ENCODE results near the gene NDRG4. TPM values are rescaled to one million over a fixed set of nuclear protein-coding genes. Genes with fewer than 3 reads are reported as not detected.

The NDRG4 gene
- total RNA-seq, 2 donors from 2014 or later: 2.2 to 11.0 TPM

DNA sequence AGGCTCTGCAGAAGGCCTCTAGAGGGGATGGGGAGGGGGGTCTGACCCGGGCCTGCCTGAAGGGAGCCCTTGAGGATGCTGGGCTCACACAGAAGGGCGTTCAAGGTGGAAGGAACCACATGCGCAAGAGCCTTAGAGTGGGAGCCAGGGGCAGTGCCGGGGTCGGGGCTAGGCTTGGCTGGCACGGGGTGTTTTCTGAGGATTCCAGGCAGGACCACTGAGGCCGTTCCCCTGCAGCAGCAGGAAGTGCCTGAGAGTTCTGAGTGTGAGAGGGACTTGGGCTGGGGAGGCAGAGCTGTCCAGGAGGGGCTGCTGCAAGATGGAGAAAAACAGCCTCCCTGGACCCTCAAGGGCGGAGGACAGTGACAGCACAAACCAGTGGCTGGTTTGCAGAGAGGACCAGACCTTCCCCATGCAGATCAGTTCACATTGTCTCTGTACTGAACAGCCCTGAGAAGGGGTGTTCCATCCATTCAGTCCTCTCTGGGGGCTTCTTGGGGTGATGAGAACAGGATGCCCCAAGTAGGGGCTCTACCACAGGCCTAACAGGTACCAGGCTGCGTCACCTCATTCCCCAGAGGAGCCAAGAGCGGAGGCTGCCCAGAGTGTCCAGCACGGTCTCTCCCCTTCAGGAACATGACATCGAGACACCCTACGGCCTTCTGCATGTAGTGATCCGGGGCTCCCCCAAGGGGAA lies 3.4 kb downstream of the NDRG4 start:
- Histone ChIP-seq H3K27me3 (replicated peaks; ENCODE audit: insufficient read depth) (no peaks in the 10 kb centered on the region), H3K9me3 (no peaks in the 10 kb centered on the region), H3K4me1 (ENCODE audit: control insufficient read depth in 1 of 2, low read depth in 2 of 2) (peaks cover 3 to 16% of the 10 kb centered on the region in 2 donors), H3K27ac (no peak overlapping the region), H3K36me3 (no peaks in the 10 kb centered on the region), H3K4me3 (no peak overlapping the region)
- ATAC-seq (ENCODE audit: insufficient number of reproducible peaks, low FRiP score, low read depth): no peak
- no peak for DNase-seq (ENCODE audit: low spot score)
- no peak for TF ChIP-seq CTCF (IDR thresholded peaks at IDR 0.05)

DNA sequence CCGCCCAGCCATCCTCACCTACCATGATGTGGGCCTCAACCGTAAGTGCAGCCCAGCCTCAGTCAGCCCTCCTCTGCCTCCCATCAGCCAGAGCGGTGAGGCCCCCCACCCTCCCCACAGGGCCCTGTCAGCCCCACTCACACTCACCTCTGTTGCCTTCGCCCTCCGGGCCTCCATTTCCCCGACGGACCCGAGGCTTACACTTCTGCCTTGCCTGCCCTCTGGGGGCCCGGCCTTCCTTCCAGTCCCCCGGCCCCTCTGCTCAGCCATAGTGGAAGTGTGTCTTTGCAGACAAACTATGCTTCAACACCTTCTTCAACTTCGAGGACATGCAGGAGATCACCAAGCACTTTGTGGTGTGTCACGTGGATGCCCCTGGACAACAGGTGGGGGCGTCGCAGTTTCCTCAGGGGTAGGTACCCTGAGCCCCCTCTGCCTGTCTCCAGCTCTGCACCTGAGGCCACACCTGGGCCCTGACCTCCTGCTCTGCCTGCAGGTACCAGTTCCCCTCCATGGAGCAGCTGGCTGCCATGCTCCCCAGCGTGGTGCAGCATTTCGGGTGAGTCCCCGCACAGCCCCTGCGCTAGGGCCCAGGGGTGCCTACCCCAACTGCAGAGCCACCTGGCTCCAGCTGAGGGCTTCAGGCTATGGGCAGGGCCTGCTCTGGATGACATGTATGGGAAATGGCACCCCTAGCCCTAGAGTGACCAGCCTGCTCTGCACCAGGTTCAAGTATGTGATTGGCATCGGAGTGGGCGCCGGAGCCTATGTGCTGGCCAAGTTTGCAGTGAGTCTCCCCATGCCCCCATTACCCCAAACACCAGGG lies 4.1 kb downstream of the NDRG4 start:
- Histone ChIP-seq H3K9me3 (no peaks in the 10 kb centered on the region), H3K4me1 (ENCODE audit: control insufficient read depth in 1 of 2, low read depth in 2 of 2) (peaks cover 3 to 16% of the 10 kb centered on the region in 2 donors), H3K27me3 (replicated peaks; ENCODE audit: insufficient read depth) (no peaks in the 10 kb centered on the region), H3K4me3 (no peak overlapping the region), H3K27ac (no peak overlapping the region), H3K36me3 (no peaks in the 10 kb centered on the region)
- DNase-seq (ENCODE audit: low spot score) (no peak), ATAC-seq (ENCODE audit: insufficient number of reproducible peaks, low FRiP score, low read depth) (no peak)
- TF ChIP-seq CTCF (IDR thresholded peaks at IDR 0.05): no peak

DNA sequence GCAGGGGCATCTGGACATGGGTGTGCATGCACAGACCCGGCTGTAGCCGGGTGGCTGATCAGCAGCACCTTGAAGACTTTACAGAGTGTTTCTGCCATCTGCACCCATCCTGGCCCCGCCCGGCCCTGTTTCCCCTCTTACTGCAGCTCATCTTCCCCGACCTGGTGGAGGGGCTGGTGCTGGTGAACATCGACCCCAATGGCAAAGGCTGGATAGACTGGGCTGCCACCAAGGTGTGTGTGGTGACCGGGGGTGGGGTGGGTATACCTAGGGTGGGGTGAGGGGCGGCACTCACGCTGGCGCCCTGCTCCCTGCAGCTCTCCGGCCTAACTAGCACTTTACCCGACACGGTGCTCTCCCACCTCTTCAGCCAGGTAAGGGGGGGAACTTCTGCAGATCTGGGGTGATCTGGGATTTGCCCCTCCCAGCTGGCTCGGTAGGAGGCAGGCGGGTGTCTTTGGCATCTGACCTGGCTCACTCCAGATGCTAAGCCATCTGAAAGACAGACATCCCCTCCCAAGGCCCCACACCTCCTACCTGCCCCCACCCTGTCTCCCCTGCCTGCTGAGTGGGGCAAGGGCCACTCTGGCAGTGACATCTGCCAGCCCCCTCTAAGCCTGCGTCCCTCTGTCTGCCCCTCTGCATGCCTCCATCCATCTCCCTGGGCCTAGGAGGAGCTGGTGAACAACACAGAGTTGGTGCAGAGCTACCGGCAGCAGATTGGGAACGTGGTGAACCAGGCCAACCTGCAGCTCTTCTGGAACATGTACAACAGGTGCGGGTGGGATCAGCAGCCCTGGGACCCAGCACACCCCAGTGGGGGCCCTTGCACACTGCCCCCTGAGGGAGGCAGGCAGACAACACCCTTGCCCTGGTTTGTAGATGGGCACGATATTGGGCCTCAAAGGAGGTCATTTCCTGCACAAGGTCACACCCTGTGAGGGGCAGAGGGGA lies 6.6 kb downstream of the NDRG4 start:
- DNase-seq (ENCODE audit: low spot score) (no peak), ATAC-seq (ENCODE audit: insufficient number of reproducible peaks, low FRiP score, low read depth) (no peak)
- Histone ChIP-seq H3K27me3 (replicated peaks; ENCODE audit: insufficient read depth) (no peaks in the 10 kb centered on the region), H3K4me1 (ENCODE audit: control insufficient read depth in 1 of 2, low read depth in 2 of 2) (peaks cover 0 to 2% of the 10 kb centered on the region in 2 donors), H3K36me3 (no peaks in the 10 kb centered on the region), H3K27ac (no peak overlapping the region), H3K4me3 (no peak overlapping the region), H3K9me3 (no peaks in the 10 kb centered on the region)
- TF ChIP-seq CTCF (IDR thresholded peaks at IDR 0.05): no peak

- Histone ChIP-seq H3K4me1 (ENCODE audit: control insufficient read depth in 1 of 2, low read depth in 2 of 2) (no peaks in the 10 kb centered on the region), H3K27me3 (replicated peaks; ENCODE audit: insufficient read depth) (no peaks in the 10 kb centered on the region), H3K9me3 (no peaks in the 10 kb centered on the region), H3K27ac (no peak overlapping the region), H3K4me3 (no peak overlapping the region), H3K36me3 (no peaks in the 10 kb centered on the region)
- ATAC-seq (ENCODE audit: insufficient number of reproducible peaks, low FRiP score, low read depth) (no peak), DNase-seq (ENCODE audit: low spot score) (no peak)
- no peak for TF ChIP-seq CTCF (IDR thresholded peaks at IDR 0.05)
Measured at GRCh38 chr16:58507195-58507962, 7.4 kb downstream of the NDRG4 start.

Data from thoracic aorta (tissue), 2 donors.